ENCODE data around the gene ASPA. TPM values are rescaled to one million over a fixed set of nuclear protein-coding genes. Genes with fewer than 3 reads are reported as not detected.
"Not testable (repeated sequence)": the region's sequence is repeated elsewhere in the genome, so short reads cannot be mapped to it uniquely, and the experiment has no call there.

ASPA gene
- total RNA-seq, 1 experiment from 2014 or later = 0.04 TPM

GRCh38 chr17:3514873-3515272, 39.1 kb downstream of the ASPA start:
- Mint-ChIP-seq H3K27me3 (ENCODE audit: low read depth) (peaks cover 18% of the 10 kb centered on the region), H3K4me1 (peaks cover 38% of the 10 kb centered on the region), H3K27ac (no peak overlapping the region), H3K9me3 (0 out of 2 replicates have a peak, but pooled peaks cover 5% of the 10 kb centered on the region), H3K36me3 (no peaks in the 10 kb centered on the region; the same call in 1 of the 2 replicates), H3K4me3 (no peak overlapping the region)
- POLR2A ChIA-PET = interaction anchor here (0.6 kb wide), 1 partner anchor 564 kb away, joined by 8 read pairs; no protein-coding TSS in a partner anchor
- DNase-seq (ENCODE audit: low spot score) (no peak), ATAC-seq (no peak)
- CTCF ChIA-PET = no interaction called here
- TF ChIP-seq MAX (CRISPR knock-in tag; IDR thresholded peaks at IDR 0.05) (no peak), JUN (CRISPR knock-in tag; IDR thresholded peaks at IDR 0.05) (no peak), CBFB (CRISPR knock-in tag; IDR thresholded peaks at IDR 0.05; ENCODE audit: low read depth) (no peak), E2F5 (CRISPR knock-in tag; IDR thresholded peaks at IDR 0.05) (no peak), ATF2 (CRISPR knock-in tag; IDR thresholded peaks at IDR 0.05; ENCODE audit: borderline replicate concordance, low read depth) (no peak), ETV6 (CRISPR knock-in tag; IDR thresholded peaks at IDR 0.05) (no peak), CREB1 (CRISPR knock-in tag; IDR thresholded peaks at IDR 0.05) (no peak), RORB (CRISPR knock-in tag; IDR thresholded peaks at IDR 0.05) (no peak), CREM (CRISPR knock-in tag; IDR thresholded peaks at IDR 0.05) (no peak), AFF4 (CRISPR knock-in tag; IDR thresholded peaks at IDR 0.05; ENCODE audit: borderline replicate concordance) (no peak), GTF2I (CRISPR knock-in tag; conservative IDR thresholded peaks at IDR 0.05) (no peak), TCF7 (CRISPR knock-in tag; IDR thresholded peaks at IDR 0.05; ENCODE audit: low read depth) (no peak), ARID4B (CRISPR knock-in tag; IDR thresholded peaks at IDR 0.05; ENCODE audit: borderline replicate concordance) (no peak), ZNF232 (CRISPR knock-in tag; IDR thresholded peaks at IDR 0.05) (no peak), ZNF671 (CRISPR knock-in tag; IDR thresholded peaks at IDR 0.05) (no peak), PREB (CRISPR knock-in tag; IDR thresholded peaks at IDR 0.05; ENCODE audit: borderline replicate concordance) (no peak), TEAD1 (CRISPR knock-in tag; IDR thresholded peaks at IDR 0.05) (no peak), FOXJ3 (CRISPR knock-in tag; IDR thresholded peaks at IDR 0.05; ENCODE audit: borderline replicate concordance) (no peak), MLX (CRISPR knock-in tag; IDR thresholded peaks at IDR 0.05) (no peak), ZNF219 (CRISPR knock-in tag; IDR thresholded peaks at IDR 0.05; ENCODE audit: borderline replicate concordance) (no peak)

GRCh38 chr17:3519472-3519871, 43.7 kb downstream of the ASPA start:
- H3K9me3 Mint-ChIP-seq; CTCF ChIA-PET; ATAC-seq; H3K4me1 Mint-ChIP-seq; H3K36me3 Mint-ChIP-seq; POLR2A ChIA-PET; DNase-seq (ENCODE audit: low spot score); H3K27ac Mint-ChIP-seq; H3K27me3 Mint-ChIP-seq (ENCODE audit: low read depth); H3K4me3 Mint-ChIP-seq: not testable (repeated sequence)

Data from WTC11 (cell line).